Spleen (tissue), 11 donors: ENCODE results near the gene SPRED3. TPM values are rescaled to one million over a fixed set of nuclear protein-coding genes. Genes with fewer than 3 reads are reported as not detected.

Experiments
- DNase-seq: peaks from one replicate; pipeline ENCODE4 v3.0.0-alpha.2; 2020
- H3K27ac ChIP-seq, 8 donors: fragments of 200-600 bp; sonication (generic) in 7 of 8; 1 replicate in 4 of 8; 2 replicates in 4 of 8; pipeline versions ENCODE4 v1.5.0 to v1.8.0; 2016 to 2021; ENCODE audit warnings: inconsistent platforms in 4 of 8, mild to moderate bottlenecking in 4 of 8, moderate library complexity in 1 of 8
- H3K27me3 ChIP-seq, 7 donors: fragments of 200-600 bp; sonication (generic) in 6 of 7; replicated peaks in 1 of 7; 1 replicate in 4 of 7; 2 replicates in 3 of 7; pipeline versions ENCODE4 v1.5.0 to v1.8.0; 2016 to 2021; ENCODE audit warnings: inconsistent platforms in 3 of 7, mild to moderate bottlenecking in 1 of 7
- H3K36me3 ChIP-seq, 6 donors: fragments of 200-600 bp; sonication (generic) in 5 of 6; 1 replicate in 4 of 6; 2 replicates in 2 of 6; pipeline versions ENCODE4 v1.5.0 to v1.8.0; 2016 to 2021; ENCODE audit warnings: inconsistent platforms in 2 of 6
- H3K4me1 ChIP-seq, 6 donors: fragments of 200-600 bp; sonication (generic) in 5 of 6; 1 replicate in 3 of 6; 2 replicates in 3 of 6; pipeline versions ENCODE4 v1.5.0 to v1.8.0; 2016 to 2021; ENCODE audit warnings: inconsistent platforms in 3 of 6
- H3K4me3 ChIP-seq, 8 donors: fragments of 200-600 bp; sonication (generic) in 7 of 8; 1 replicate in 4 of 8; 2 replicates in 4 of 8; pipeline versions ENCODE4 v1.5.0 to v1.8.0; 2016 to 2021; ENCODE audit warnings: inconsistent platforms in 4 of 8, mild to moderate bottlenecking in 4 of 8, moderate library complexity in 2 of 8
- H3K9me3 ChIP-seq, 8 donors: fragments of 200-600 bp; sonication (generic) in 7 of 8; 1 replicate in 4 of 8; 2 replicates in 4 of 8; pipeline versions ENCODE4 v1.5.0 to v1.8.0; 2016 to 2021; ENCODE audit warnings: inconsistent platforms in 4 of 8
- CTCF ChIP-seq, 11 experiments: fragments of 200-600 bp in 7 of 11; fragments of 450-650 bp in 4 of 11; sonication (generic) in 4 of 11; IDR thresholded peaks in 8 of 11; conservative IDR thresholded peaks in 3 of 11; 1 replicate in 7 of 11; 2 replicates in 4 of 11; pipeline versions ENCODE4 v1.4.0 to v1.8.0; 2016 to 2021; ENCODE audit warnings: antibody characterized with exemption in 11 of 11, inconsistent platforms in 4 of 11, mild to moderate bottlenecking in 1 of 11
- POLR2A ChIP-seq, 3 donors: fragments of 450-650 bp; IDR thresholded peaks; one replicate each; pipeline ENCODE4 v1.5.1; 2017; ENCODE audit warnings: antibody characterized with exemption in 3 of 3, mild to moderate bottlenecking in 1 of 3
- POLR2AphosphoS5 ChIP-seq, 3 donors: sonication (generic); formaldehyde crosslinking; IDR thresholded peaks; one replicate each; pipeline ENCODE4 v1.5.1; 2017; ENCODE audit warnings: antibody characterized with exemption in 3 of 3
- WGBS, 5 donors: extraction: QIAGEN DNeasy Blood & Tissue Kit in 3 of 5; methylation state at CpG; one replicate each; pipeline versions ENCODE4 v1.1.5 to v1.1.7; 2013 to 2018; 5-methylcytosine and 5-hydroxymethylcytosine counted together
- intact Hi-C: fragments of 100-400 bp; cut with DNase I; formaldehyde crosslinking; loops from one replicate; pipeline ENCODE4 v1.15.0; 2023; ENCODE audit warnings: low total_unique reads
- polyA plus RNA-seq, 3 donors: library from polyadenylated mRNA; stranded (reverse); fragments of 200-250 nt; gene quantifications; one replicate each; pipeline ENCODE4 v1.2.1, GENCODE V29; 2013
- total RNA-seq, 7 donors: library from RNA; depleted of rRNA in 3 of 7; stranded (reverse); fragments of >200 nt in 3 of 7; fragmentation: NEBNext Ultra II Directional in 4 of 7; extraction: Animal tissue kit (Norgen Biotek cat#: 25700) in 4 of 7; gene quantifications; one replicate each; pipeline versions ENCODE4 v1.1.0 to v1.2.1, GENCODE V29; 2016 to 2021
- donor health status: healthy with polysubstance abuse.
- donor health status: DM: no; HTN: no; CAD: no; lungs with moderate emphysema.
- donor health status: DM: no; HTN: no; CAD: no.
- donor health status: Bipolar disorder and iron deficiency.
- donor health status: healthy.
- donor health status: DM: no; HTN: no; CAD: no.
- donor health status: DM: yes; HTN: yes; CAD: no.

The SPRED3 gene
- total and polyA plus RNA-seq, 10 donors = 0.03 to 1.2 (median 0.45) TPM; not detected in 1

- whole genome bisulfite sequencing, 5 donors = 71 to 90% (median 81%) methylated on average over 9 to 11 of the region's 11 CpGs
- TF ChIP-seq POLR2A (IDR thresholded peaks at IDR 0.05) (no peak), POLR2AphosphoS5 (IDR thresholded peaks at IDR 0.05) (no peak), CTCF (IDR thresholded peaks at IDR 0.05 in 8 of 11, conservative IDR thresholded peaks at IDR 0.05 in 3 of 11) (no peak)
- intact Hi-C loops = no loop called here
- Histone ChIP-seq H3K9me3 (no peaks in the 10 kb centered on the region), H3K27ac (no peak overlapping the region), H3K36me3 (peaks cover 0 to 92% (median 16%) of the 10 kb centered on the region in 6 donors), H3K27me3 (no peaks in the 10 kb centered on the region), H3K4me1 (peaks cover 1 to 21% (median 9%) of the 10 kb centered on the region in 6 donors), H3K4me3 (no peak overlapping the region)
- no peak for DNase-seq
Measured at GRCh38 chr19:38412961-38413360, 24.5 kb downstream of the SPRED3 start.

- Histone ChIP-seq H3K9me3 (no peaks in the 10 kb centered on the region), H3K4me1 (peaks cover 6 to 26% (median 14%) of the 10 kb centered on the region in 6 donors), H3K36me3 (peaks cover 0 to 87% (median 13%) of the 10 kb centered on the region in 6 donors), H3K27me3 (no peaks in the 10 kb centered on the region), H3K4me3 (no peak overlapping the region), H3K27ac (no peak overlapping the region)
- intact Hi-C loops = no loop called here
- WGBS, 5 donors = 89 to 97% (median 89%) methylated on average over 5 to 6 of the region's 6 CpGs
- no peak for DNase-seq
- TF ChIP-seq POLR2A (IDR thresholded peaks at IDR 0.05) (no peak), CTCF (IDR thresholded peaks at IDR 0.05 in 8 of 11, conservative IDR thresholded peaks at IDR 0.05 in 3 of 11) (no peak), POLR2AphosphoS5 (IDR thresholded peaks at IDR 0.05) (no peak)
Measured at GRCh38 chr19:38413416-38413815, 24.9 kb downstream of the SPRED3 start.

GRCh38 chr19:38417146-38417543 is 28.6 kb downstream of the SPRED3 start:
- Histone ChIP-seq H3K27me3 (no peaks in the 10 kb centered on the region), H3K4me3 (peak overlapping the region in 2 of 8 donors; percentile 42 to 66), H3K36me3 (peaks cover 0 to 82% (median 7%) of the 10 kb centered on the region in 6 donors), H3K4me1 (peaks cover 7 to 47% (median 18%) of the 10 kb centered on the region in 6 donors), H3K27ac (peak overlapping the region; percentile 15 to 90 (median 78)), H3K9me3 (no peaks in the 10 kb centered on the region)
- DNase-seq = no peak
- 79 to 83% (median 81%) methylated on average over 8 of the region's 8 CpGs for WGBS, 5 donors
- TF ChIP-seq POLR2A (IDR thresholded peaks at IDR 0.05) = no peak
- TF ChIP-seq POLR2AphosphoS5 (IDR thresholded peaks at IDR 0.05) = no peak
- TF ChIP-seq CTCF (IDR thresholded peaks at IDR 0.05 in 8 of 11, conservative IDR thresholded peaks at IDR 0.05 in 3 of 11) = no peak
- intact Hi-C loops = no loop called here

DNA sequence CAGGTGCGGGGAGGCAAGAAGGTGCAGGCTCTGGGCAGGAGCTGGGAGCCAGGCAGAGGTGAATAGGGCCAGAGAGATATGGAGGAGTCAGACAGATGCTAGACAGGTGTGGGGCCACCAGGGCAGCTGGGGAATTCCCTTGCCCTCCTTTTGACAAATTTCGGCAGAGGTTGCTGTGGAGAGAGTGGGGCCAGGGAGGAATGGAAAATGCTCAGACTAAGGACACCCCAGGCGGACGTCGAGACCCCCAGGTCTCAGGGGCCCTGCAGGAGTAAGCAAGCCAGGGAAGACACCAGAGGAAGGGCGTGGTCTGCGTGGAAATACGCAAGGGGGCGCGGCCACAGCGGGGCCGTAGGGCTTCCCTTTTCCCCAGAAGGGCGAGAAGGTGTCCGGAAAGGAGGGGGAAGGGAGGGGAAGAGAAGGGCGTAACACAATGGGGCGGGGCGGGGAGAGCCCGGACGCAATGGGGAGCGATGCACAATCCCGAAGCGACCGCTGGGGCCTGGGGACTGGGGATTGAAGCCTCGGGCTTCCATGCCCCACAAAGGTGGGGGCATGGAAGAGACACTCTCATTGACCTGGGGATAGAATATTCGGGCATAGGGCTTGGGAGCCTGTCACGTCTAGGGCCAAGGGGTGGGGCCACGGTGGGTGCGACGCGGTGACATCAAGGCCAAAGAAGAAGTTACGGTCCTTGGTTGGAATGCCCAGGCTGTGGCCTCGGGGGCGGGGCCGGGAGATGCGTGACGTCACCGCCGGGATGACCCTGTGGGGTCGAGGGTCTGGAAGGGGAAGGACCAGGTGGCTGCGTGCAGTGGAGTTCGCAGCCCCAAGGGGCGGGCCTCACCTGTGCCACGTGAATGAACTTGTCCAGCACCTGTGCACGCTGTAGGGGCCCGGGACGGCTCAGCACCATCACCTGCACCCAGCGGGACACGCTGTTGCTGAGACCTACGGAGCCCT is 29.3 kb downstream of the SPRED3 start:
- intact Hi-C loops = no loop called here
- peaks cover 7 to 54% (median 18%) of the 10 kb centered on the region in 6 donors for H3K4me1 ChIP-seq
- TF ChIP-seq POLR2AphosphoS5 (IDR thresholded peaks at IDR 0.05) (peak; percentile 76 to 78 (median 78)), POLR2A (IDR thresholded peaks at IDR 0.05) (no peak), CTCF (IDR thresholded peaks at IDR 0.05 in 8 of 11, conservative IDR thresholded peaks at IDR 0.05 in 3 of 11) (peak in 4 of 11 experiments; percentile 35 to 47 (median 40))
- H3K9me3 ChIP-seq = no peaks in the 10 kb centered on the region
- peak; percentile 95 for DNase-seq
- peaks cover 0 to 79% (median 2%) of the 10 kb centered on the region in 6 donors for H3K36me3 ChIP-seq
- no peaks in the 10 kb centered on the region for H3K27me3 ChIP-seq
- H3K27ac ChIP-seq = peak overlapping the region; percentile 48 to 90 (median 78)
- WGBS, 5 donors = 7 to 16% (median 14%) methylated on average over 39 to 49 of the region's 49 CpGs
- H3K4me3 ChIP-seq = peak overlapping the region in 7 of 8 donors; percentile 23 to 66 (median 42)
